Neural progenitor cell (in vitro differentiated cells): ENCODE results near the gene TP53BP1. TPM values are rescaled to one million over a fixed set of nuclear protein-coding genes. Genes with fewer than 3 reads are reported as not detected.

Experiments
- DNase-seq: peaks from one replicate; pipeline ENCODE4 v3.0.0-alpha.2; 2016; ENCODE audit warnings: low spot score
- H2AFZ ChIP-seq: fragments of 200-600 bp; sonication (generic); replicated peaks from 2 replicates; pipeline ENCODE4 v1.6.1; 2016; ENCODE audit warnings: antibody characterized with exemption
- H3F3A ChIP-seq: fragments of 200-600 bp; sonication (generic); 2 replicates; pipeline ENCODE4 v1.6.1; 2016; ENCODE audit warnings: antibody characterized with exemption, low read depth
- H3K27ac ChIP-seq: fragments of 200-600 bp; sonication (generic); 2 replicates; pipeline ENCODE4 v1.5.1; 2016; ENCODE audit warnings: mild to moderate bottlenecking
- H3K27me3 ChIP-seq: fragments of 200-600 bp; sonication (generic); 2 replicates; pipeline ENCODE4 v1.6.1; 2016; ENCODE audit warnings: mild to moderate bottlenecking, moderate library complexity
- H3K36me3 ChIP-seq: fragments of 200-600 bp; sonication (generic); 2 replicates; pipeline ENCODE4 v1.5.1; 2016
- H3K4me1 ChIP-seq: fragments of 200-600 bp; sonication (generic); 2 replicates; pipeline ENCODE4 v1.6.1; 2016; ENCODE audit warnings: mixed run types
- H3K4me2 ChIP-seq: fragments of 200-600 bp; sonication (generic); 2 replicates; pipeline ENCODE4 v1.6.1; 2016
- H3K4me3 ChIP-seq: fragments of 200-600 bp; sonication (generic); 2 replicates; pipeline ENCODE4 v1.5.1; 2016
- H3K79me2 ChIP-seq: fragments of 200-600 bp; sonication (generic); 2 replicates; pipeline ENCODE4 v1.6.1; 2016; ENCODE audit warnings: low read depth
- H3K9ac ChIP-seq: fragments of 200-600 bp; sonication (generic); 2 replicates; pipeline ENCODE4 v1.6.1; 2016
- H3K9me3 ChIP-seq: fragments of 200-600 bp; sonication (generic); 2 replicates; pipeline ENCODE4 v1.5.1; 2016; ENCODE audit warnings: low read depth
- H4K20me1 ChIP-seq: fragments of 200-600 bp; sonication (generic); 2 replicates; pipeline ENCODE4 v1.6.1; 2016; ENCODE audit warnings: low read depth
- H3K27ac Mint-ChIP-seq: 3 replicates; pipeline ENCODE4 v1.8.0; 2021; ENCODE audit warnings: mixed read lengths
- H3K27me3 Mint-ChIP-seq: 2 replicates; pipeline ENCODE4 v1.8.0; 2022; ENCODE audit warnings: low read depth, mild to moderate bottlenecking, inconsistent platforms, moderate library complexity, mixed read lengths; ENCODE audit not compliant: insufficient read depth
- H3K36me3 Mint-ChIP-seq: 3 replicates; pipeline ENCODE4 v1.8.0; 2021; ENCODE audit warnings: mixed read lengths
- H3K4me1 Mint-ChIP-seq: 3 replicates; pipeline ENCODE4 v1.8.0; 2021; ENCODE audit warnings: mixed read lengths
- H3K4me3 Mint-ChIP-seq: 3 replicates; pipeline ENCODE4 v1.8.0; 2021; ENCODE audit warnings: mild to moderate bottlenecking, moderate library complexity, mixed read lengths
- H3K9me3 Mint-ChIP-seq: 3 replicates; pipeline ENCODE4 v1.8.0; 2020; ENCODE audit warnings: mixed read lengths
- EZH2 ChIP-seq: fragments of 200-600 bp; sonication (generic); IDR thresholded peaks from 2 replicates; pipeline ENCODE4 v1.6.1; 2017; ENCODE audit warnings: antibody characterized with exemption, mild to moderate bottlenecking, moderate library complexity
- EZH2phosphoT487 ChIP-seq: fragments of 200-600 bp; sonication (generic); IDR thresholded peaks from 2 replicates; pipeline ENCODE4 v1.6.1; 2017; ENCODE audit warnings: antibody characterized with exemption
- total RNA-seq: library from RNA; depleted of rRNA; stranded (reverse); fragments of >200 nt; gene quantifications from 2 replicates; pipeline ENCODE4 v1.2.3, GENCODE V29; 2015; ENCODE audit warnings: low replicate concordance
- TF ChIP-seq, protein P1 (sequence below): fragments of 200-600 bp; sonication (generic); IDR thresholded peaks from 2 replicates; pipeline ENCODE4 v1.5.1; 2017; ENCODE audit warnings: antibody characterized with exemption, mild to moderate bottlenecking

Gene TP53BP1
- total RNA-seq, 1 donor from 2014 or later: 66.5 TPM

DNA sequence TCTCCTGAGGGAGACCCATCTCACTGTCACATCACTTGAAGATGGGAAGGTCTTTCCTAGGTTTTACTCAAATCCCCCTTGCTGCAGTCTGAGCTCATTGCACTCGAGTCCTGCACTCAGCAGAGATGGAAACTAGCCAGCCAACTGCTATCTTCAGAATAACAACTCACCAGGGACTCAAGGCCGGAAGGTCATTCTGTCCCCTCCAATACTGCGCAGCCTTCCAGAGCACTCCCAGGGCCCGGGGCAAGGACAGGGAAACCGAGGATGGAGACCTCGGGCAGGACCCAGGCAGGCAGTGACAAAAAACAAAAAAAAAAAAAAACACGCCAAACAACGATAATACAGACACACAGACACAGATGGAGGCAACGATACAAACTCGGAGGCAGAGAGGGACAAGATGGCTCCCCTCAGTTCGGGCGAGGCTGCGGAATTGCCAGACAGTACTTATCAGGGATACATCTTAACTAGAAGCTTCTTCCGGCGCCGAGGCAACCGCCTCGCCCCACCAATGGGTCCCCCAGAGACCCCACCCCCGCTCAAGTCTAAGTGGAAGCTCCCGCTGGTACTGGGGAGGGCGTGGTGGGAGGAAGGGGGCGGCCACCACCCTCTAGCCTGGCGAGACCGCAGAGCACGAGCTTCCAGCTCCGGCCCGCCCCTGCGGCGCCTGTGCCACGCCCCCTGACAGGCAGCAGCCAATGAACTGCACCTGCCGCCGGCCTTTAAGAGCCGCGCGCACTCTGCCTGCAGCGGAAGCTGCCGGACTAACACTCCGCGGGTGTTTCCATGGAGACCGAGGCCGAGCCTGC, 17.4 kb upstream of the TP53BP1 start:
- Histone ChIP-seq H3K4me1 (peaks cover 27% of the 10 kb centered on the region), H3F3A (peaks cover 27% of the 10 kb centered on the region), H3K79me2 (no peaks in the 10 kb centered on the region), H3K9me3 (no peaks in the 10 kb centered on the region), H3K27me3 (peaks cover 14% of the 10 kb centered on the region), H3K4me2 (peak overlapping the region; percentile 84), H3K36me3 (no peaks in the 10 kb centered on the region), H4K20me1 (no peaks in the 10 kb centered on the region), H3K4me3 (peak overlapping the region; percentile 63), H2AFZ (peak overlapping the region; percentile 52), H3K27ac (peak overlapping the region; percentile 72), H3K9ac (no peak overlapping the region)
- TF ChIP-seq EZH2 (no peak), EZH2phosphoT487 (no peak)
- TF ChIP-seq, protein P1, sequence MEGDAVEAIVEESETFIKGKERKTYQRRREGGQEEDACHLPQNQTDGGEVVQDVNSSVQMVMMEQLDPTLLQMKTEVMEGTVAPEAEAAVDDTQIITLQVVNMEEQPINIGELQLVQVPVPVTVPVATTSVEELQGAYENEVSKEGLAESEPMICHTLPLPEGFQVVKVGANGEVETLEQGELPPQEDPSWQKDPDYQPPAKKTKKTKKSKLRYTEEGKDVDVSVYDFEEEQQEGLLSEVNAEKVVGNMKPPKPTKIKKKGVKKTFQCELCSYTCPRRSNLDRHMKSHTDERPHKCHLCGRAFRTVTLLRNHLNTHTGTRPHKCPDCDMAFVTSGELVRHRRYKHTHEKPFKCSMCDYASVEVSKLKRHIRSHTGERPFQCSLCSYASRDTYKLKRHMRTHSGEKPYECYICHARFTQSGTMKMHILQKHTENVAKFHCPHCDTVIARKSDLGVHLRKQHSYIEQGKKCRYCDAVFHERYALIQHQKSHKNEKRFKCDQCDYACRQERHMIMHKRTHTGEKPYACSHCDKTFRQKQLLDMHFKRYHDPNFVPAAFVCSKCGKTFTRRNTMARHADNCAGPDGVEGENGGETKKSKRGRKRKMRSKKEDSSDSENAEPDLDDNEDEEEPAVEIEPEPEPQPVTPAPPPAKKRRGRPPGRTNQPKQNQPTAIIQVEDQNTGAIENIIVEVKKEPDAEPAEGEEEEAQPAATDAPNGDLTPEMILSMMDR: peak; percentile 39
- Mint-ChIP-seq H3K27ac (peak overlapping the region; percentile 97), H3K4me1 (peaks cover 66% of the 10 kb centered on the region), H3K4me3 (peak overlapping the region; percentile 90), H3K36me3 (peaks cover 10% of the 10 kb centered on the region), H3K27me3 (peaks cover 4% of the 10 kb centered on the region), H3K9me3 (no peaks in the 10 kb centered on the region)
- DNase-seq: peak; percentile 100

DNA sequence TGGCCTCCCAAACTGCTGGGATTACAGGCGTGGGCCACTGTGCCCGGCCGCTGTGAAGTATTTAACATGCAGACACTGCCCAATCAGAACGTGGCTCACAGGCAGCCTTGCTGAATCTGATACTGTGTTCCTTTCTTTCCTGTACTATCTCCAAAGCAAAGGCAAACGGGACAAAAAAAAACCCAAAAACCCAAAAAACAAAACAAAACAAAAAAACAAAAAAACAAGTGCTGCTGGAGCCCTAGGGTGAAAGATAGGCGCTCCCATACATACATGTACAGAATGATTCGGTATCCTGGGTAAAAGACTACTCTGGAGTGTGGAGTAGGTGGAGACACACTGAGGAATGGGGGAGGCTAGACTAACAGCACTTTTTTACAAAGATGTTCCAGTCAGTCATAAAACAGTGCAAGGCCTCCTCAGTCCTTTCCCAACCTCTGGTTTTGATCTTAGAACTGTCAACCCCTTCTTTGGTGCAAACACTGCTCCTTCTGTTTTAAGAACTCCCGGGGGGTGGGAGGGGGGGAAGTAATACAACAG, 16.8 kb upstream of the TP53BP1 start:
- Mint-ChIP-seq H3K27me3 (peaks cover 4% of the 10 kb centered on the region), H3K36me3 (peaks cover 10% of the 10 kb centered on the region), H3K4me3 (peak overlapping the region; percentile 90), H3K27ac (peak overlapping the region; percentile 97), H3K4me1 (peaks cover 67% of the 10 kb centered on the region), H3K9me3 (no peaks in the 10 kb centered on the region)
- peaks cover 27% of the 10 kb centered on the region for H3K4me1 ChIP-seq
- no peaks in the 10 kb centered on the region for H3K79me2 ChIP-seq
- H4K20me1 ChIP-seq: no peaks in the 10 kb centered on the region
- H3K36me3 ChIP-seq: no peaks in the 10 kb centered on the region
- H3K4me2 ChIP-seq: peak overlapping the region; percentile 84
- TF ChIP-seq EZH2: no peak
- TF ChIP-seq, protein P1: no peak
- no peak for TF ChIP-seq EZH2phosphoT487
- peak overlapping the region; percentile 52 for H2AFZ ChIP-seq
- H3F3A ChIP-seq: peaks cover 27% of the 10 kb centered on the region
- peaks cover 14% of the 10 kb centered on the region for H3K27me3 ChIP-seq
- H3K4me3 ChIP-seq: peak overlapping the region; percentile 63
- H3K27ac ChIP-seq: peak overlapping the region; percentile 72
- no peaks in the 10 kb centered on the region for H3K9me3 ChIP-seq
- H3K9ac ChIP-seq: no peak overlapping the region
- peak; percentile 39 for DNase-seq

DNA sequence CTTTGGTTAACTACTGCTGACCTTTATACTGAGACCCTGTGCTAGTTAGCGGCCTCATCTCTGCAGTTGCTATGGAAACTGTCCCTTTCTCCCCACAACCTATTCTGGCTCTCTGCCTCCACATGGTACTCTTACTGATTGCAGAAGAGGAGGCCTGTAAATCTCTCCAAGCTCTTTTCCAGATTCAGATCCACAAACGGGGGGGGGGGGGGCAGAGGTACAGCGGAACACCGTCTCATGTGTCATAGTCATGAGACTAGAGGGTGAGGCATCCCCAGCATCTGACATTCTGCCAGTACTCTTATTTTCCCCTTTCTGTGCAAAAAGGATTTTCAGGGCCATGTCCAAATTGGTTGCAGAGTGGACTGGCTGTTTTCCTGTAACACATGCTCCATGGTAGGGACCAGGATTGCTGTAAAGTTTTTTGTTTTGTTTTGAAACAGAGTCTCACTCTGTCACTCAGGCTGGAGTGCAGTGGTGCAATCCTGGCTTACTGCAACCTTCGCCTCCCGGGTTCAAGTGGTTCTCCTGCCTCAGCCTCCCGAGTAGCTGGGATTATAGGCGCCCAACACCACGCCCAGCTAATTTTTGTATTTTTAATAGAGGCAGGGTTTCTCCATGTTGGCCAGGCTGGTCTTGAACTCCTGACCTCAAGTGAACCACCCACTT, 16.2 kb upstream of the TP53BP1 start:
- Mint-ChIP-seq H3K9me3 (no peaks in the 10 kb centered on the region), H3K4me1 (peaks cover 63% of the 10 kb centered on the region), H3K4me3 (peak overlapping the region; percentile 90), H3K27me3 (peaks cover 4% of the 10 kb centered on the region), H3K27ac (peak overlapping the region; percentile 97), H3K36me3 (peaks cover 9% of the 10 kb centered on the region)
- peak overlapping the region; percentile 63 for H3K4me3 ChIP-seq
- DNase-seq: peak; percentile 38
- no peak overlapping the region for H3K27ac ChIP-seq
- peaks cover 25% of the 10 kb centered on the region for H3K4me1 ChIP-seq
- peak overlapping the region; percentile 84 for H3K4me2 ChIP-seq
- H3K27me3 ChIP-seq: peaks cover 14% of the 10 kb centered on the region
- H3K9ac ChIP-seq: no peak overlapping the region
- no peak overlapping the region for H2AFZ ChIP-seq
- no peaks in the 10 kb centered on the region for H3K36me3 ChIP-seq
- TF ChIP-seq EZH2 (no peak), EZH2phosphoT487 (no peak)
- TF ChIP-seq, protein P1: no peak
- no peaks in the 10 kb centered on the region for H3K9me3 ChIP-seq
- peaks cover 27% of the 10 kb centered on the region for H3F3A ChIP-seq
- no peaks in the 10 kb centered on the region for H3K79me2 ChIP-seq
- no peaks in the 10 kb centered on the region for H4K20me1 ChIP-seq
